ENCODE measurements around the gene CABYR.

The CABYR gene

GRCh38 chr18:24195296-24196053, 56.6 kb downstream of the CABYR start:
- no peak for DNase-seq

GRCh38 chr18:24196764-24197163, 57.9 kb downstream of the CABYR start:
- DNase-seq = no peak

- no peak for DNase-seq
These were observed 58.5 kb downstream of the CABYR start for GRCh38 chr18:24197412-24197811.

- DNase-seq = no peak
These were observed 59.6 kb downstream of the CABYR start for GRCh38 chr18:24198461-24198860.

GRCh38 chr18:24199372-24199962, 60.6 kb downstream of the CABYR start:
- DNase-seq = no peak

- no peak for DNase-seq
These were observed 61.8 kb downstream of the CABYR start for GRCh38 chr18:24200494-24201290.

GRCh38 chr18:24201699-24202687, 63.1 kb downstream of the CABYR start:
- no peak for DNase-seq

- DNase-seq = no peak
These were observed 66.0 kb downstream of the CABYR start for GRCh38 chr18:24204904-24205303.

- DNase-seq = no peak
These were observed 69.6 kb downstream of the CABYR start for GRCh38 chr18:24208270-24209035.

- no peak for DNase-seq
These were observed 70.7 kb downstream of the CABYR start for GRCh38 chr18:24209558-24209957.
